NOMO-1 treated with DMSO at 0.1 percent for 48 hours (cell line): Measurements from ENCODE around the gene GOLGA8A.
A peak's percentile ranks its signal among the peaks of the same experiment; 100 is the strongest.
"Not testable (repeated sequence)": the region's sequence is repeated elsewhere in the genome, so short reads cannot be mapped to it uniquely, and the experiment has no call there.

Source experiments
- DNase-seq: peaks from one replicate; lab custom pipeline; 2025; ENCODE audit not compliant: unreplicated experiment; lab: John Stamatoyannopoulos, UW

The GOLGA8A gene

GRCh38 chr15:34437687-34438086, at the start of gene GOLGA8A:
Gene GOLGA8A (minus strand): TSS chr15:34437808. CDS start chr15:34389691, 48,117 bp downstream.
- DNase-seq = no peak

- no peak for DNase-seq
These were observed 46.0 kb upstream of the GOLGA8A start for GRCh38 chr15:34483644-34484043.

GRCh38 chr15:34481370-34481769, 43.8 kb upstream of the GOLGA8A start:
- DNase-seq = no peak

- no peak for DNase-seq
These were observed 36.2 kb upstream of the GOLGA8A start for GRCh38 chr15:34473840-34474239.

- DNase-seq = no peak
These were observed 35.3 kb upstream of the GOLGA8A start for GRCh38 chr15:34472947-34473346.

DNA sequence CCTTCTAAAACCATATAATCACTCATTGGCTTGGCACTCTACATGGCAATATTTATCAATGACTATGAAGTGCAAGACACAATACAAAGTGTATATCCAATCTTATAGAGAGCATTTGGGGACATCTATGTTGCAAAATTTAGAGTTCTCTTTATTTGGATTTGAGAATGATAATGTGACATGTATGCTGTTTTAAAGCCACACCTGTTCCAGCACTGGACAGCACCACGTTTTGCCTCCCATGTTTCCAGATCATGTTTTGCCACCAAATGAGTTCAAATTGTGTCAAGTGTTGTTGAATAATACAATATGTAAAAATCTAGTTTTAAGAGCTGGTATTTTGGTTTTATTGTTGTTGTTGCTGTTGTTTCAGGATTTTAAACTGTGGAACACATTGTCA, 33.3 kb upstream of the GOLGA8A start:
- DNase-seq = no peak

- no peak for DNase-seq
These were observed 32.5 kb upstream of the GOLGA8A start for GRCh38 chr15:34470091-34470490.

- DNase-seq = no peak
These were observed 24.1 kb upstream of the GOLGA8A start for GRCh38 chr15:34461730-34462129.

DNA sequence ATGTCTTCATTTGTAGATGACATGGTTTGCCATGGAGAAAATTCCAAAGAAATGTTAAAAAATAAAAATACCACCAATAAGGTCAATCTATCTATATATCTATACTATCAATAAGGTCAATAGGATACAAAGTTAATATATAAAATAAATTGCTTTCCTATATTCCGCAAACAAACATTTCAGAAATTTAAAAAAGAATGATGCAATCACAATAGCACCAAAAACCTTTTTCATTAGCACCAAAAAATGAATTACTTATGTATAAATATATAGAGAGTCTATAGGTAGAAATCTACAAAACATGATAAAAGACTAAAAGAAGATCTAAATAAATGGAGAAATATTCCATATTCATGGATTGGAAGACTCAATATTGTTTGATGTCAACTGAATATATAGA, 22.8 kb upstream of the GOLGA8A start:
- no peak for DNase-seq

DNA sequence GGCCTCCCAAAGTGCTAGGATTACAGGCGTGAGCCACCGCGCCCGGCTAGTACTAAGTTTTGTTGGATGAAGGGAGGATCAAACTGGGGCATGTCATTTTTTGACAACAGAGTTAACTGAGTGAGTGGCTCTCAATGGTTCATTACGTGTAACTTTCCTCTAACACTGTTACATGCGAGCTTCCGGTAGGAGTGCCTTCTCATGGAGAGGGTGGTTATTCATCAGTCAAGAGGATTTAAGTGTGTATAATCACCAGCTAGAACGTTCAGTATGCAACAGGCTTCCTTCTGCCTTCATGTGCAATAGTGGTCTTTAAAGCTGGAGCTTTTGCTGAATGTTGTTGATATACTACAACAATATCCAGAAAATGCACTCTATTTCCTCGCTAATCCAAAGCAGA, 19.1 kb upstream of the GOLGA8A start:
- DNase-seq = peak; percentile 79

GRCh38 chr15:34442891-34443290, 5.3 kb upstream of the GOLGA8A start:
- no peak for DNase-seq

GRCh38 chr15:34439878-34440277, 2.3 kb upstream of the GOLGA8A start:
- DNase-seq = peak; percentile 48

- no peak for DNase-seq
These were observed 609 bp downstream of the GOLGA8A start for GRCh38 chr15:34436956-34437442.

DNA sequence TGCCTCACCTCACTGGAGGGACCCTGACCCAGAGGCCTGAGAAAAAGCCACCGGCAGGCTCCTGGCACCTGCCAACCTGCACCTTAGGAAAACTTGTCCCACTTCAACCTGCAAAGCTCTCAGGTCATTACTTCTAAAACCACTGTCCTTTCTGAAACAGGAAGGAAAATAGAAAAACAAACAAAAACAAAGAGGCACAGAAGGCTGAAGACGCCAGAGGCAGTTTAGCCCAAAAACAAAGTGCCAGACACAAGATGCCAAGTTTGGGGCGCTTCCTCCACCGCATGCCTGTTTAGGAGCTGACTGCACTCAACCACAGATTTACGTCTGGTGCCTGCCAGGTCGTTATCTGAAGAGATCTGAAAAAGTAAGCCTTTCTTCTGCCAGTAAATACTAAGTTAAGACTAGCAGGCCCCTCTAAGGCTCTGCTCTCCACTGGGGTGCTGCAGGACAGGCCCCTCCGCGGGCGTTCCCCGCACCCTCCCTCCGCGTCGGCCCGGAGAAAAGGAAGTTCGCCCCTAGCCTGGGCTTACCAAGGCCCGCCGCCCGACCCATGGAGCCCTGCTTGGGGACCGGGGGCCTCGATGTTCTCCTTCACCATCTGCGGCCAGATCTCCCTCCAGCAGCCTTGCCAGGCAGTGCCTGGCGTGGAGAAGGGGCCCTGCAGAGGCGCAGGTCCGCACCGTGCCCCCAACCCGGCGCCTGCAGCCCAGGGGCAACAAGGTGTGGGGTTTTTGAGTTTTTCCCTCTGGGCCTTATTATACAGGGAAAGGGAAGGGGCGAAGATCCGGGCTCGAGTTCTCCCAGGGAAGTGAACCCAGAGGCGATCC, 1.3 kb downstream of the GOLGA8A start:
- no peak for DNase-seq

DNA sequence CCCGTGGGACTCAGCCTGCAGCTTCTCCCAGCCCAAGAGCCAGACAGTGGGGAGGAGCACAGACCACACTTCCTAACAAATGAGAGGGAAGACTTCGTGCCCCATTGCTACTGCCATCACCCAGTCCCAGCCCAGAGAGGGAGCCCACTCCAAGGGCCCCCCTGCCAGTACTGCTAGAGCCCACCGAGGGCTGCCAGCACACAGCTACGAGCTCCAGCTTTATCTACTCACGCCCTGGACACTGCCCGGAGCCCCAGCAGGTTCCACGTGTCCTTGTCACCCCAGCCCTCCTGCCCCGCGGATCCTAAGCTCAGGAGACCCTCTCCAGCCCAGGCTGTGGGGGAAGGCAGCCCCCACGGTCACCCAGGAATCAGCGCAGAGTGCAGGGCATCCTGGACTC, 1.9 kb downstream of the GOLGA8A start:
- DNase-seq = no peak

- DNase-seq = no peak
These were observed 2.8 kb downstream of the GOLGA8A start for GRCh38 chr15:34434627-34435305.

- DNase-seq = not testable (repeated sequence)
These were observed 3.5 kb downstream of the GOLGA8A start for GRCh38 chr15:34433956-34434626.

DNA sequence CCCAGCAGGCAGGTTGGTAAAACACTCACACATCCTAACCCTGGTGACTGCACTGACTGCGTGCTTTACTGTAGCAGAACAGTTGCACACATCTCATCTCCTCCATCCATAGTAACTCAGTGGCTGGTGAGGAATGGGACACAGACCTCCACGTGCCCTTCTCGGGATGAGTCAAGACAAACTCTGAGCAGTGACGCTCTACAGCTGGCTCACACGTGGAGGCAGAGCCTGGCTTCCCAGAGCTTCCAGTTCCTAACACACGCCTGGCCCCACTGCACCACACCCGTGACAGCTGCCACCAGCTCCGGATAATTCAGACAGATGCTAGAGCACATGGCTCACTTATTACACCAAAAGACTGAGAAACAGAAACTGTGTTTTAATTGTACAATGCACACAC, 7.0 kb downstream of the GOLGA8A start:
- not testable (repeated sequence) for DNase-seq

DNA sequence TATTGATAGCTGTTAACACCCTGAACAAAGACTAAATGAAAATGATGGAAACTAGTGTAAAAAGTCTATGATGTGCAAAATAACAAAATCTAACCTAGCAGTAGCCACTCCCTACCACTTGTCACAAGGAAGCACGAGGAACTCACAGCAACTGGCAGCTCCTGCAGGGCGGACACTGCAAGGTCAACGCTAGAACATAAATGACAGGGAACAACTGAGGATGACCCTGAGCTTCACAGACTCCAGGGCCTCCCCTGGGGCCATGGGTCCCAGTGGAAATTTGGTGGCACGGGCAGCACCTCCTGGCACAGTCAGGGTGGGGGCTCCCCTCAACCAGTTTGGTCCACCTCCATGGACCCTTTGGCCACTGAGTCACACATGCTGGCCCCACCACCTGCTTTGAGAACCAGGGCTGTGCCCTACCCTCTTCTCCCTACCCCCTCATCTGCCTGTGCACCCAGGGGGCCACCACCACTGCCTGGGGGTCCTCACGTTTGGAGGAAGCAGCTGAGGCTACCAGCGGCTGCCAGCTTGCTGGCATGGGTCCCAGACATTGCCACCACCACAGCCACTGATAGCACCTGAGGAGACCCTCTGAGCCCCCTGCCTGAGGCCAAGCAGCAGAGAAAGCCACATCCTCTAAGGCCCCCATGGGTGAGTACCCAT, 14.1 kb downstream of the GOLGA8A start:
- not testable (repeated sequence) for DNase-seq

GRCh38 chr15:34420953-34421352, 16.7 kb downstream of the GOLGA8A start:
- DNase-seq = not testable (repeated sequence)

DNA sequence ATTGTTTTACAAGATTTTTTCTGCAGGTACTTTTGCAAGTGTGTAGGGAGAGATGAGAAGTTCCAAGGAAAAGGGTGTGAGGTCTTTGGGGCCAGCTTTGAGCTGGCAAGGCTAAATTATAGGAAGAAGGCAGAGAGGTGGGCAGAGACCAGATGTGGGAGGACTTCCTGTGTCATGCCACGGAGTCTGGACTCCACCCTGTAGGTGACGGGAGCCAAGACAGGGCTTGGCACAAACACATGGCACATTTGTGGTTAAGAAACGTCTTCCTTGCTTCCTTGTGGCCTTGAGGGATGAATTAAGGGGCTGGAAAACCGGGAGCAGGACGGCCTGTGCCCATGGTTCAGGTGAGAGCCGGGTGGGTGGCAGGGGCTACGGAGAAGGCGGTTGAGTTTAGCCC, 19.2 kb downstream of the GOLGA8A start:
- DNase-seq = not testable (repeated sequence)
